22Rv1 (cell line): ENCODE data around the gene DLD.

Experiments used
- ZFX ChIP-seq: fragments of 450-650 bp; IDR thresholded peaks from 2 replicates; pipeline ENCODE4 v1.6.1; 2017; ENCODE audit warnings: antibody characterized with exemption, borderline replicate concordance
- TF ChIP-seq, protein P1 (sequence below): fragments of 450-650 bp; IDR thresholded peaks from 2 replicates; pipeline ENCODE4 v1.5.1; 2017; ENCODE audit warnings: mild to moderate bottlenecking

DNA sequence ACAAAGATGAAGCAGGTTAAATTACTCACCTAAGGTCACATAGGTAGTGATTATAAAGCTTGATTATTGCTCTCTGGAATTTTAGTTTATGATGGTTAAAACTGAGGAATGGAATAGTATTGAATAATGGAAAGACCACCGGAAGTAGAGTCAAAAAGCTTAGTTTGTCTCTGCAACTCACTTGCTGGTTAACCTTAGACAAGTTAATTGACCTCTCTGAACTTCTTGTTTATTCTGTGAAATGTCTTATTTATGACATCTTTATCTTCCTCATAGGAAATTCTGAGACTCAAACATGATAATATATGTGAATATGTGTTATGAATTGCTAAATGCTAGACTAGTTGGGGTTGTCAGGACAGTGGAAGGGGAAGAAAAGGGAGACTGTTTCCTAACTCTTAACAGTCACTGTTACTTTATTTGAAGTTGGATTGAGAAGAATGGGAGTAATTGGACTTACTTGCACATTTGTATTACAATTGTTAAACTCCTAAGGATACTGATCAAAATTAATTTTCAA, 9.6 kb downstream of the DLD start:
- TF ChIP-seq, protein P1, sequence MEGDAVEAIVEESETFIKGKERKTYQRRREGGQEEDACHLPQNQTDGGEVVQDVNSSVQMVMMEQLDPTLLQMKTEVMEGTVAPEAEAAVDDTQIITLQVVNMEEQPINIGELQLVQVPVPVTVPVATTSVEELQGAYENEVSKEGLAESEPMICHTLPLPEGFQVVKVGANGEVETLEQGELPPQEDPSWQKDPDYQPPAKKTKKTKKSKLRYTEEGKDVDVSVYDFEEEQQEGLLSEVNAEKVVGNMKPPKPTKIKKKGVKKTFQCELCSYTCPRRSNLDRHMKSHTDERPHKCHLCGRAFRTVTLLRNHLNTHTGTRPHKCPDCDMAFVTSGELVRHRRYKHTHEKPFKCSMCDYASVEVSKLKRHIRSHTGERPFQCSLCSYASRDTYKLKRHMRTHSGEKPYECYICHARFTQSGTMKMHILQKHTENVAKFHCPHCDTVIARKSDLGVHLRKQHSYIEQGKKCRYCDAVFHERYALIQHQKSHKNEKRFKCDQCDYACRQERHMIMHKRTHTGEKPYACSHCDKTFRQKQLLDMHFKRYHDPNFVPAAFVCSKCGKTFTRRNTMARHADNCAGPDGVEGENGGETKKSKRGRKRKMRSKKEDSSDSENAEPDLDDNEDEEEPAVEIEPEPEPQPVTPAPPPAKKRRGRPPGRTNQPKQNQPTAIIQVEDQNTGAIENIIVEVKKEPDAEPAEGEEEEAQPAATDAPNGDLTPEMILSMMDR: no peak
- TF ChIP-seq ZFX: no peak
